Measurements from ENCODE around the gene MRPS34.

The MRPS34 gene

DNA sequence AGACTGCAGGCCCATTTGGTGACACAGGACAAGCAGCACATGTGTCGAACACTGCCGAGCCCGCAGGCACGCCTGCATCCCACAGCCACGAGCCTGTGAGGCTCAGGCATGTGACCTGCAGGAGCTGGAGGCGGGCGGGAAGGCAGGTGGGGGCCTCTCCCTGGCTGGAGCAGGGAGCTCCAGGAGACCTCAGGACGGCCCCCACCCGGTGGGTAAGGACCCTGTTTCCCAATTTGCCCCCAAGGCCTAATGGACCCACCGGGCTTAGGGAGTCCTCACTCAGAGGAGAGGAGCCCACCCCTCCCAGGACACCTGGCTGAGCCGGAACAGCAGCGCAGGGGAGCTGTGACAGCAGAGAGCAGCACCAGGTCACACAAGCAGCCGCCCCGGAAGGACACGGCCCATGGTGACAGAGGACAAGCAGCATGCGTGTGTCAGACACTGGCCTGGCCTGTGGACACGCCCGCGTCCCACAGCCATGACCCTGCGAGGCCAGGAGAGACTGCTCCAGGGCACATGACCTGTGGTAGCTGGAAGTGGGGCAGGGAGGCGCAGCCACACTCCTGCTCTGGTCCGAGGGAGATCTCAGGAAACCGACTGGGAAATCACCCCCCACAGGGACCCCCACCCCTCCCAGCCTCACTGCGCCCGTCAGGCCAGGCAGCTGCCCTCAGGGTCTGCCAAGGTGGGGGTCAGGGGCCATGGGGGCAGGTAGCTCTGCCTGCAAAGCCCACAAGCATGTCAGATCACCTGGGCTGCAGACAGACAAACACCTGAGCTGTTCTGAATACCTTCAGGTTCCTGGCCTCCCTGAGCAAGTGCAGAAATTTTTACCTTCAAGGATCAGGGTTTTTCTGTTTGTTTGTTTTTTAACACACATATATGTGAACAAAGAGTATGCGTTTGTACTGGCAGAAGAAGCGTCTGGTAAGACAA, 7.1 kb upstream of the MRPS34 start:
- H3K27ac ChIP-seq = no peak overlapping the region
- TF ChIP-seq ZFX (IDR thresholded peaks at IDR 0.05) = no peak
- TF ChIP-seq, protein P1, sequence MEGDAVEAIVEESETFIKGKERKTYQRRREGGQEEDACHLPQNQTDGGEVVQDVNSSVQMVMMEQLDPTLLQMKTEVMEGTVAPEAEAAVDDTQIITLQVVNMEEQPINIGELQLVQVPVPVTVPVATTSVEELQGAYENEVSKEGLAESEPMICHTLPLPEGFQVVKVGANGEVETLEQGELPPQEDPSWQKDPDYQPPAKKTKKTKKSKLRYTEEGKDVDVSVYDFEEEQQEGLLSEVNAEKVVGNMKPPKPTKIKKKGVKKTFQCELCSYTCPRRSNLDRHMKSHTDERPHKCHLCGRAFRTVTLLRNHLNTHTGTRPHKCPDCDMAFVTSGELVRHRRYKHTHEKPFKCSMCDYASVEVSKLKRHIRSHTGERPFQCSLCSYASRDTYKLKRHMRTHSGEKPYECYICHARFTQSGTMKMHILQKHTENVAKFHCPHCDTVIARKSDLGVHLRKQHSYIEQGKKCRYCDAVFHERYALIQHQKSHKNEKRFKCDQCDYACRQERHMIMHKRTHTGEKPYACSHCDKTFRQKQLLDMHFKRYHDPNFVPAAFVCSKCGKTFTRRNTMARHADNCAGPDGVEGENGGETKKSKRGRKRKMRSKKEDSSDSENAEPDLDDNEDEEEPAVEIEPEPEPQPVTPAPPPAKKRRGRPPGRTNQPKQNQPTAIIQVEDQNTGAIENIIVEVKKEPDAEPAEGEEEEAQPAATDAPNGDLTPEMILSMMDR (conservative IDR thresholded peaks at IDR 0.05) = no peak

- no peak overlapping the region for H3K27ac ChIP-seq
- no peak for TF ChIP-seq ZFX (IDR thresholded peaks at IDR 0.05)
- TF ChIP-seq, protein P1 (conservative IDR thresholded peaks at IDR 0.05) = no peak
These were observed 6.3 kb upstream of the MRPS34 start for GRCh38 chr16:1779234-1779701.

- no peak overlapping the region for H3K27ac ChIP-seq
- no peak for TF ChIP-seq ZFX (IDR thresholded peaks at IDR 0.05)
- TF ChIP-seq, protein P1 (conservative IDR thresholded peaks at IDR 0.05) = no peak
These were observed 5.6 kb upstream of the MRPS34 start for GRCh38 chr16:1778200-1779179.

- H3K27ac ChIP-seq = no peak overlapping the region
- TF ChIP-seq ZFX (IDR thresholded peaks at IDR 0.05) = no peak
- TF ChIP-seq, protein P1 (conservative IDR thresholded peaks at IDR 0.05) = no peak
These were observed 4.7 kb upstream of the MRPS34 start for GRCh38 chr16:1777375-1778199.

- no peak overlapping the region for H3K27ac ChIP-seq
These were observed 4.0 kb upstream of the MRPS34 start for GRCh38 chr16:1776991-1777374.

GRCh38 chr16:1776672-1776955, 3.7 kb upstream of the MRPS34 start:
- H3K27ac ChIP-seq = no peak overlapping the region
- TF ChIP-seq ZFX (IDR thresholded peaks at IDR 0.05) = no peak
- TF ChIP-seq, protein P1 (conservative IDR thresholded peaks at IDR 0.05) = no peak

More at GRCh38 chr16:1776991-1777374, 4.0 kb upstream of the MRPS34 start:
- TF ChIP-seq, protein P1 (conservative IDR thresholded peaks at IDR 0.05) = no peak
- no peak for TF ChIP-seq ZFX (IDR thresholded peaks at IDR 0.05)
